SK-N-SH (cell line): ENCODE measurements around the gene ARAP1. TPM values are rescaled to one million over a fixed set of nuclear protein-coding genes. Genes with fewer than 3 reads are reported as not detected.

Experiments
- CTCF ChIA-PET: fragments of 300-600, 350-600 bp; formaldehyde crosslinking; extraction: SDS; loops from one replicate; lab custom pipeline; 2021; lab: Yijun Ruan, JAX
- POLR2A ChIA-PET: fragments of 350-600 bp; sonication (Branson Sonifier 250); formaldehyde crosslinking; extraction: SDS; loops from one replicate; lab custom pipeline; 2020; ENCODE audit warnings: antibody characterized with exemption, inconsistent platforms; lab: Yijun Ruan, JAX
- DNase-seq: peaks from one replicate; pipeline ENCODE4 v3.0.0; 2012
- H2AFZ ChIP-seq: fragments of 200-600 bp; sonication (generic); 2 replicates; pipeline ENCODE4 v1.8.1; 2016; ENCODE audit warnings: antibody characterized with exemption, mild to moderate bottlenecking, low read depth
- H3F3A ChIP-seq: fragments of 200-600 bp; sonication (generic); replicated peaks from 2 replicates; pipeline ENCODE3; 2016; ENCODE audit warnings: antibody characterized with exemption, mild to moderate bottlenecking; ENCODE audit not compliant: insufficient read depth
- H3K27ac ChIP-seq, 2 experiments: fragments of 200-500 bp in 1 of 2; fragments of 200-600 bp in 1 of 2; sonication (Bioruptor generic) in 1 of 2; sonication (generic), shearing (Covaris generic) in 1 of 2; 2 replicates each; pipeline versions ENCODE4 v1.5.1 to v1.6.1; 2014 to 2016; ENCODE audit warnings: low read depth in 2 of 2, inconsistent platforms in 1 of 2, low read length in 1 of 2, mild to moderate bottlenecking in 1 of 2, mixed read lengths in 1 of 2
- H3K27me3 ChIP-seq: fragments of 200-600 bp; sonication (generic), shearing (Covaris generic); 2 replicates; pipeline ENCODE4 v1.6.1; 2016; ENCODE audit warnings: mixed run types; ENCODE audit not compliant: insufficient read depth
- H3K36me3 ChIP-seq, 2 experiments: fragments of 200-500 bp in 1 of 2; fragments of 200-600 bp in 1 of 2; sonication (Bioruptor generic) in 1 of 2; sonication (generic) in 1 of 2; replicated peaks in 1 of 2; 2 replicates each; pipeline versions ENCODE3 to v1.5.1; 2014 to 2016; ENCODE audit warnings: low read length in 1 of 2, mild to moderate bottlenecking in 1 of 2; ENCODE audit not compliant: insufficient read depth in 2 of 2, control insufficient read depth in 1 of 2
- H3K4me1 ChIP-seq, 2 experiments: fragments of 200-500 bp in 1 of 2; fragments of 200-600 bp in 1 of 2; sonication (Bioruptor generic) in 1 of 2; sonication (generic), shearing (Covaris generic) in 1 of 2; 2 replicates each; pipeline versions ENCODE4 v1.5.1 to v1.6.1; 2014 to 2016; ENCODE audit warnings: low read depth in 1 of 2, low read length in 1 of 2, mixed run types in 1 of 2; ENCODE audit not compliant: insufficient read depth in 2 of 2, control insufficient read depth in 1 of 2
- H3K4me2 ChIP-seq: fragments of 200-600 bp; sonication (generic), shearing (Covaris generic); 2 replicates; pipeline ENCODE4 v1.6.1; 2017; ENCODE audit warnings: mixed run types
- H3K4me3 ChIP-seq, 2 experiments: fragments of 200-500 bp in 1 of 2; fragments of 200-600 bp in 1 of 2; sonication (Bioruptor generic) in 1 of 2; sonication (generic), shearing (Covaris generic) in 1 of 2; 2 replicates each; pipeline versions ENCODE4 v1.5.1 to v1.8.1; 2014 to 2016; ENCODE audit warnings: low read depth in 2 of 2, inconsistent platforms in 1 of 2, low read length in 1 of 2, mild to moderate bottlenecking in 1 of 2, mixed read lengths in 1 of 2, moderate library complexity in 1 of 2
- H3K79me2 ChIP-seq: fragments of 200-600 bp; sonication (generic); 2 replicates; pipeline ENCODE4 v1.8.1; 2017; ENCODE audit warnings: mild to moderate bottlenecking; ENCODE audit not compliant: insufficient read depth
- H3K9ac ChIP-seq: fragments of 200-600 bp; sonication (generic); 2 replicates; pipeline ENCODE4 v1.6.1; 2017; ENCODE audit warnings: mixed run types
- H3K9me2 ChIP-seq: fragments of 200-600 bp; sonication (generic); 2 replicates; pipeline ENCODE4 v1.6.1; 2017; ENCODE audit warnings: mixed run types
- H3K9me3 ChIP-seq: fragments of 200-600 bp; sonication (generic); 2 replicates; pipeline ENCODE4 v1.6.1; 2017; ENCODE audit warnings: mixed run types, mild to moderate bottlenecking, moderate library complexity
- H4K20me1 ChIP-seq: fragments of 200-600 bp; sonication (generic); 2 replicates; pipeline ENCODE4 v1.6.1; 2017; ENCODE audit warnings: mild to moderate bottlenecking, mixed run types; ENCODE audit not compliant: insufficient read depth
- EP300 ChIP-seq, 2 experiments: IDR thresholded peaks; 2 replicates each; pipeline versions ENCODE4 v1.4.0 to v1.6.1; 2012; ENCODE audit warnings: borderline replicate concordance in 1 of 2, low read depth in 1 of 2, low read length in 1 of 2
- FOXM1 ChIP-seq: IDR thresholded peaks from 2 replicates; pipeline ENCODE4 v1.4.0; 2012; ENCODE audit warnings: low read depth, mild to moderate bottlenecking
- GATA2 ChIP-seq: sonication (generic); formaldehyde crosslinking; IDR thresholded peaks from 2 replicates; pipeline ENCODE4 v1.5.0; 2020; ENCODE audit warnings: mild to moderate bottlenecking, missing genetic modification reagents
- MEF2A ChIP-seq: IDR thresholded peaks from 2 replicates; pipeline ENCODE4 v1.4.0; 2012; ENCODE audit warnings: low read depth, borderline replicate concordance
- MXI1 ChIP-seq: IDR thresholded peaks from 2 replicates; pipeline ENCODE4 v1.6.1; 2012; ENCODE audit warnings: mild to moderate bottlenecking, low read depth, low read length, improper control_type of control experiment
- NFIC ChIP-seq: IDR thresholded peaks from 2 replicates; pipeline ENCODE4 v1.4.0; 2012; ENCODE audit warnings: borderline replicate concordance
- RXRA ChIP-seq: IDR thresholded peaks from 2 replicates; pipeline ENCODE4 v1.4.0; 2012; ENCODE audit warnings: low read depth, mild to moderate bottlenecking, borderline replicate concordance
- SIN3A ChIP-seq: IDR thresholded peaks from 2 replicates; pipeline ENCODE4 v1.6.1; 2012; ENCODE audit warnings: low read depth, mild to moderate bottlenecking, low read length, moderate library complexity, borderline replicate concordance
- SMC3 ChIP-seq: IDR thresholded peaks from 2 replicates; pipeline ENCODE4 v1.6.1; 2012; ENCODE audit warnings: low read depth, low read length, improper control_type of control experiment
- TAF1 ChIP-seq: IDR thresholded peaks from 2 replicates; pipeline ENCODE4 v1.6.1; 2012; ENCODE audit warnings: low read depth, mild to moderate bottlenecking, low read length, moderate library complexity, borderline replicate concordance
- TCF12 ChIP-seq: IDR thresholded peaks from 2 replicates; pipeline ENCODE4 v1.4.0; 2012
- WGBS: methylation state at CpG from one replicate; pipeline ENCODE4 v1.1.6; 2017; ENCODE audit warnings: low lambda C conversion rate; 5-methylcytosine and 5-hydroxymethylcytosine counted together
- polyA plus RNA-seq, 3 experiments: library from polyadenylated mRNA; depleted of rRNA; stranded (reverse); fragments of >200 nt; gene quantifications; 2 replicates each; pipeline ENCODE4 v1.2.3, GENCODE V29; 2012
- TF ChIP-seq, protein P1 (sequence below): IDR thresholded peaks from 2 replicates; pipeline ENCODE4 v1.6.1; 2012; ENCODE audit warnings: mild to moderate bottlenecking, low read depth, low read length, moderate library complexity
- TF ChIP-seq, protein P2 (sequence below): fragments of 150-350 bp; IDR thresholded peaks from 2 replicates; pipeline ENCODE4 v1.6.1; 2016; ENCODE audit warnings: mild to moderate bottlenecking, low read depth, low read length
- TF ChIP-seq, protein P3 (sequence below): IDR thresholded peaks from 2 replicates; pipeline ENCODE4 v1.4.0; 2012; ENCODE audit warnings: low read depth, borderline replicate concordance
- TF ChIP-seq, protein P4 (sequence below): IDR thresholded peaks from 2 replicates; pipeline ENCODE4; 2012
- TF ChIP-seq, protein P5 (sequence below): IDR thresholded peaks from 2 replicates; pipeline ENCODE4 v1.4.0; 2012; ENCODE audit warnings: low read depth, borderline replicate concordance

ARAP1 gene
- polyA plus RNA-seq, 1 of the 3 experiments (the other 2 are of a cell fraction) = 56.6 TPM

DNA sequence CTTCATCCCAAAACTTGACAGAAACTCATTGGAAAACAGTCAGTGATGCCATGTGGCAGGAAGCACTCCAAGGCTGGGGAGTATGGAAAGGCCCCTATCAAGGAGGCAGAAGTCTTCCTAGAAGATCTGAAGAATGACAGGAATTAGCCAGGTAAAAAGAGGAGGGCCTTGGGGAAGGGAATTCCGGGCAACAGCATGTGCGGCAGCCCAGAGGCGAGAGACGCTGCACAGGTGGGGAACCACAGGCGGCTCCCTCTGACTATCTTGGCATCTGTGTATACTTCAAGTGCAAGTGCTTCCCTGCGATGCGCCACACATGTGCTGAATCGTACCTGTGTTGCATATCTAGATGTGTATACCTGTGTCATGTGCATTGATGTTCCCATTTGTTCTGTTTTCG is 90.7 kb downstream of the ARAP1 start (continued):
- TF ChIP-seq, protein P1, sequence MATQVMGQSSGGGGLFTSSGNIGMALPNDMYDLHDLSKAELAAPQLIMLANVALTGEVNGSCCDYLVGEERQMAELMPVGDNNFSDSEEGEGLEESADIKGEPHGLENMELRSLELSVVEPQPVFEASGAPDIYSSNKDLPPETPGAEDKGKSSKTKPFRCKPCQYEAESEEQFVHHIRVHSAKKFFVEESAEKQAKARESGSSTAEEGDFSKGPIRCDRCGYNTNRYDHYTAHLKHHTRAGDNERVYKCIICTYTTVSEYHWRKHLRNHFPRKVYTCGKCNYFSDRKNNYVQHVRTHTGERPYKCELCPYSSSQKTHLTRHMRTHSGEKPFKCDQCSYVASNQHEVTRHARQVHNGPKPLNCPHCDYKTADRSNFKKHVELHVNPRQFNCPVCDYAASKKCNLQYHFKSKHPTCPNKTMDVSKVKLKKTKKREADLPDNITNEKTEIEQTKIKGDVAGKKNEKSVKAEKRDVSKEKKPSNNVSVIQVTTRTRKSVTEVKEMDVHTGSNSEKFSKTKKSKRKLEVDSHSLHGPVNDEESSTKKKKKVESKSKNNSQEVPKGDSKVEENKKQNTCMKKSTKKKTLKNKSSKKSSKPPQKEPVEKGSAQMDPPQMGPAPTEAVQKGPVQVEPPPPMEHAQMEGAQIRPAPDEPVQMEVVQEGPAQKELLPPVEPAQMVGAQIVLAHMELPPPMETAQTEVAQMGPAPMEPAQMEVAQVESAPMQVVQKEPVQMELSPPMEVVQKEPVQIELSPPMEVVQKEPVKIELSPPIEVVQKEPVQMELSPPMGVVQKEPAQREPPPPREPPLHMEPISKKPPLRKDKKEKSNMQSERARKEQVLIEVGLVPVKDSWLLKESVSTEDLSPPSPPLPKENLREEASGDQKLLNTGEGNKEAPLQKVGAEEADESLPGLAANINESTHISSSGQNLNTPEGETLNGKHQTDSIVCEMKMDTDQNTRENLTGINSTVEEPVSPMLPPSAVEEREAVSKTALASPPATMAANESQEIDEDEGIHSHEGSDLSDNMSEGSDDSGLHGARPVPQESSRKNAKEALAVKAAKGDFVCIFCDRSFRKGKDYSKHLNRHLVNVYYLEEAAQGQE = no peak
- TF ChIP-seq RXRA = no peak
- TF ChIP-seq, protein P2, sequence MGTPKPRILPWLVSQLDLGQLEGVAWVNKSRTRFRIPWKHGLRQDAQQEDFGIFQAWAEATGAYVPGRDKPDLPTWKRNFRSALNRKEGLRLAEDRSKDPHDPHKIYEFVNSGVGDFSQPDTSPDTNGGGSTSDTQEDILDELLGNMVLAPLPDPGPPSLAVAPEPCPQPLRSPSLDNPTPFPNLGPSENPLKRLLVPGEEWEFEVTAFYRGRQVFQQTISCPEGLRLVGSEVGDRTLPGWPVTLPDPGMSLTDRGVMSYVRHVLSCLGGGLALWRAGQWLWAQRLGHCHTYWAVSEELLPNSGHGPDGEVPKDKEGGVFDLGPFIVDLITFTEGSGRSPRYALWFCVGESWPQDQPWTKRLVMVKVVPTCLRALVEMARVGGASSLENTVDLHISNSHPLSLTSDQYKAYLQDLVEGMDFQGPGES = no peak
- TF ChIP-seq FOXM1 = no peak
- TF ChIP-seq SIN3A = no peak
- no peak for TF ChIP-seq TAF1
- TF ChIP-seq NFIC = no peak
- no peak for TF ChIP-seq EP300 (IDR thresholded peaks at IDR 0.05; ENCODE audit: borderline replicate concordance in 1 of 2, low read depth in 1 of 2, low read length in 1 of 2)

DNA sequence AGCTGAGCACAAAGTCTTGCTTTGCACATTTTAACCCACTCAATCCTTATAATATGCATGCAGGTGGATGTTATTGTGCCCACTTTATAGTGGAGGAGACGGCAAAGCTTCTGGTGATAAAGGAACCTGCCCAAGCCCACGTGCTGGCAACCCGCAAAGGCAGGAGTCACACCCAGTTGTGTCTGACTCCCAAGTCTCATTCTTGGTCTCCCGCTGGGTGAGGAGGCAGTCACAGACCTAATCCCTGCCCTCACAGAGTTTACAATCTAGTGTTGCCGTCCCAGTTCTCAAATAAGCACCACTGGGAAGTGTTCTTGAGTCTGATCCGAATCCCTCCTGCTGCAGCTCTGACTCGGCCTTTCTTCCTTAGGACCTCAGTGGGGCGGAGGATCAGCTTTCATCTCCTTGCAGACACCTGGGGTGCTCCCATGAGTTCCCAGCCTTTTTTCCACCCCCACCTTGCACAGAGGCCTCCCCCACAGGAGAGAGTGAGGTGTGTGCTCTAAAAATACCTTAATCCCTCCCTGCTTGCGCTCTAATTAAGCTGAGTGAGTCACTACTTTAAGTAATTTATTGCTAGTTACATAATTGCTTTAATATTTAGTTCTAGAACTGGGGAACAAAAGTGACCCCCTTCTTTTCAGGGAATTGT is 93.1 kb downstream of the ARAP1 start:
- 81% methylated on average over 8 of the region's 9 CpGs for WGBS
- no peak overlapping the region for H2AFZ ChIP-seq
- no peaks in the 10 kb centered on the region for H3F3A ChIP-seq
- no peaks in the 10 kb centered on the region for H3K9me3 ChIP-seq
- H4K20me1 ChIP-seq = no peaks in the 10 kb centered on the region
- H3K27ac ChIP-seq = no peak overlapping the region
- no peak overlapping the region for H3K4me2 ChIP-seq
- H3K4me3 ChIP-seq = no peak overlapping the region
- peaks cover 23% of the 10 kb centered on the region; the same call in 1 of the 2 replicates for H3K27me3 ChIP-seq
- H3K9me2 ChIP-seq = no peaks in the 10 kb centered on the region
- ChIA-PET CTCF (interaction anchor here (1.3 to 18.2 kb wide), 6 partner anchors 9 to 73 kb away, joined by 4 to 276 read pairs (median 10); no protein-coding TSS in a partner anchor), POLR2A (no interaction called here)
- TF ChIP-seq GATA2 (no peak), MXI1 (no peak), TCF12 (no peak), MEF2A (no peak), EP300 (IDR thresholded peaks at IDR 0.05; ENCODE audit: borderline replicate concordance in 1 of 2, low read depth in 1 of 2, low read length in 1 of 2) (no peak), SMC3 (no peak)
- TF ChIP-seq, protein P3, sequence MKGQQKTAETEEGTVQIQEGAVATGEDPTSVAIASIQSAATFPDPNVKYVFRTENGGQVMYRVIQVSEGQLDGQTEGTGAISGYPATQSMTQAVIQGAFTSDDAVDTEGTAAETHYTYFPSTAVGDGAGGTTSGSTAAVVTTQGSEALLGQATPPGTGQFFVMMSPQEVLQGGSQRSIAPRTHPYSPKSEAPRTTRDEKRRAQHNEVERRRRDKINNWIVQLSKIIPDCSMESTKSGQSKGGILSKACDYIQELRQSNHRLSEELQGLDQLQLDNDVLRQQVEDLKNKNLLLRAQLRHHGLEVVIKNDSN = no peak
- TF ChIP-seq, protein P4, sequence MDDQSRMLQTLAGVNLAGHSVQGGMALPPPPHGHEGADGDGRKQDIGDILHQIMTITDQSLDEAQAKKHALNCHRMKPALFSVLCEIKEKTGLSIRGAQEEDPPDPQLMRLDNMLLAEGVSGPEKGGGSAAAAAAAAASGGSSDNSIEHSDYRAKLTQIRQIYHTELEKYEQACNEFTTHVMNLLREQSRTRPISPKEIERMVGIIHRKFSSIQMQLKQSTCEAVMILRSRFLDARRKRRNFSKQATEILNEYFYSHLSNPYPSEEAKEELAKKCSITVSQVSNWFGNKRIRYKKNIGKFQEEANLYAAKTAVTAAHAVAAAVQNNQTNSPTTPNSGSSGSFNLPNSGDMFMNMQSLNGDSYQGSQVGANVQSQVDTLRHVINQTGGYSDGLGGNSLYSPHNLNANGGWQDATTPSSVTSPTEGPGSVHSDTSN = no peak
- TF ChIP-seq, protein P5, sequence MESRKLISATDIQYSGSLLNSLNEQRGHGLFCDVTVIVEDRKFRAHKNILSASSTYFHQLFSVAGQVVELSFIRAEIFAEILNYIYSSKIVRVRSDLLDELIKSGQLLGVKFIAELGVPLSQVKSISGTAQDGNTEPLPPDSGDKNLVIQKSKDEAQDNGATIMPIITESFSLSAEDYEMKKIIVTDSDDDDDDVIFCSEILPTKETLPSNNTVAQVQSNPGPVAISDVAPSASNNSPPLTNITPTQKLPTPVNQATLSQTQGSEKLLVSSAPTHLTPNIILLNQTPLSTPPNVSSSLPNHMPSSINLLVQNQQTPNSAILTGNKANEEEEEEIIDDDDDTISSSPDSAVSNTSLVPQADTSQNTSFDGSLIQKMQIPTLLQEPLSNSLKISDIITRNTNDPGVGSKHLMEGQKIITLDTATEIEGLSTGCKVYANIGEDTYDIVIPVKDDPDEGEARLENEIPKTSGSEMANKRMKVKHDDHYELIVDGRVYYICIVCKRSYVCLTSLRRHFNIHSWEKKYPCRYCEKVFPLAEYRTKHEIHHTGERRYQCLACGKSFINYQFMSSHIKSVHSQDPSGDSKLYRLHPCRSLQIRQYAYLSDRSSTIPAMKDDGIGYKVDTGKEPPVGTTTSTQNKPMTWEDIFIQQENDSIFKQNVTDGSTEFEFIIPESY = no peak
- TF ChIP-seq, all 33 proteins: peak for 0
- Histone ChIP-seq H3K79me2 (no peaks in the 10 kb centered on the region), H3K4me1 (peaks cover 0 to 24% of the 10 kb centered on the region in 2 experiments; a peak in 1 of 4 replicates), H3K9ac (no peak overlapping the region), H3K36me3 (no peaks in the 10 kb centered on the region)
- DNase-seq = no peak
